Measurements from ENCODE around the gene ZBTB3. TPM values are rescaled to one million over a fixed set of nuclear protein-coding genes. Genes with fewer than 3 reads are reported as not detected.

The ZBTB3 gene
- total and polyA plus RNA-seq, 9 of the 15 experiments (the other 6 are each of a cell fraction or from before 2014, with no cell fraction given): 1.9 to 10.0 (median 4.9) TPM

GRCh38 chr11:62721994-62722393 is 32.0 kb downstream of the ZBTB3 start:
- ChIA-PET CTCF (ENCODE audit: low intra/inter-chr PET ratio) (no interaction called here), POLR2A (interaction anchor here (1.1 kb wide), 1 partner anchor 120 kb away, joined by 3 read pairs; no protein-coding TSS in a partner anchor)
- no peak overlapping the region for H3K4me2 ChIP-seq (ENCODE audit: insufficient read depth, low read length)
- H3K9ac ChIP-seq (ENCODE audit: insufficient read depth in 1 of 2, low read depth in 2 of 2, low read length in 2 of 2): no peak overlapping the region
- peaks cover 90% of the 10 kb centered on the region for H3K36me3 ChIP-seq (ENCODE audit: control insufficient read depth, insufficient read depth, low read length)
- ATAC-seq (no peak; the same call in 2 of the 3 replicates), FAIRE-seq (no peak), DNase-seq (ENCODE audit: extremely low read depth in 1 of 4, low spot score in 3 of 4) (peak in 1 of 4 experiments; percentile 24)
- H2AFZ ChIP-seq (ENCODE audit: low read depth, low read length): no peak overlapping the region
- H3K9me3 ChIP-seq (replicated peaks; ENCODE audit: control insufficient read depth, insufficient read depth, low read depth, low read length): no peaks in the 10 kb centered on the region
- H3K4me3 ChIP-seq: no peak overlapping the region
- in situ Hi-C loops (cut with MboI) (no loop called here), intact Hi-C loops (cut with micrococcal nuclease) (loop anchor here (10.0 kb wide), 1 partner anchor 123 kb away; no protein-coding TSS in a partner anchor)
- H3K79me2 ChIP-seq (ENCODE audit: control insufficient read depth, insufficient read depth, low read length): peaks cover 74% of the 10 kb centered on the region
- TF ChIP-seq ZBTB33 (CRISPR knock-in tag; IDR thresholded peaks at IDR 0.05): peak; percentile 73; the same call in 1 of the 2 replicates
- TF ChIP-seq CTCF (IDR thresholded peaks at IDR 0.05 in 2 of 3, conservative IDR thresholded peaks at IDR 0.05 in 1 of 3; ENCODE audit: insufficient read depth in 2 of 3, low read depth in 1 of 3, low read length in 3 of 3): peak in 2 of 3 experiments; percentile 24 to 25; a peak in 1 of 6 replicates
- TF ChIP-seq KAT7 (CRISPR knock-in tag; IDR thresholded peaks at IDR 0.05; ENCODE audit: borderline replicate concordance): no peak
- no peak for TF ChIP-seq ZNF41 (CRISPR knock-in tag; conservative IDR thresholded peaks at IDR 0.05)
- H4K20me1 ChIP-seq (replicated peaks; ENCODE audit: control insufficient read depth, insufficient read depth, low read length): peaks cover 6% of the 10 kb centered on the region; the same call in 1 of the 2 replicates
- no peaks in the 10 kb centered on the region for H3K9me1 ChIP-seq (ENCODE audit: control insufficient read depth, insufficient read depth, low read length)
- 96% methylated on average over 7 of the region's 7 CpGs for WGBS (ENCODE audit: insufficient coverage, low coverage, missing lambda C conversion rate)
- peaks cover 8 to 9% of the 10 kb centered on the region in 2 experiments; a peak in 4 of 5 replicates for H3K4me1 ChIP-seq (replicated peaks in 1 of 2; ENCODE audit: control insufficient read depth in 2 of 2, insufficient read depth in 2 of 2, low read length in 2 of 2)
- H3K27me3 ChIP-seq (ENCODE audit: control insufficient read depth in 2 of 2, insufficient read depth in 2 of 2, low read length in 2 of 2): no peaks in the 10 kb centered on the region
- TSS peak; percentile 38 for BruUV-seq (replicated peaks)
- no peak overlapping the region for H3K27ac ChIP-seq (ENCODE audit: extremely low read depth, low read depth, low read length)

All from K562 (cell line).